Raji (cell line): ENCODE measurements around the gene MYCBPAP.

Experiments used
- POLR2A ChIP-seq: IDR thresholded peaks from 2 replicates; pipeline ENCODE4 v1.6.1; 2011; ENCODE audit warnings: low read depth, low read length, control low read depth; ENCODE audit not compliant: insufficient read depth

MYCBPAP gene

GRCh38 chr17:50498021-50498874 lies 10.0 kb upstream of the MYCBPAP start:
- TF ChIP-seq POLR2A, result no peak

- no peak for TF ChIP-seq POLR2A
These were observed 9.0 kb upstream of the MYCBPAP start for GRCh38 chr17:50499270-50499669.

- no peak for TF ChIP-seq POLR2A
These were observed 8.5 kb upstream of the MYCBPAP start for GRCh38 chr17:50499721-50500120.

GRCh38 chr17:50501054-50501453 lies 7.2 kb upstream of the MYCBPAP start:
- TF ChIP-seq POLR2A, result no peak

- no peak for TF ChIP-seq POLR2A
These were observed 5.8 kb upstream of the MYCBPAP start for GRCh38 chr17:50502301-50502990.

- no peak for TF ChIP-seq POLR2A
These were observed 2.6 kb upstream of the MYCBPAP start for GRCh38 chr17:50505591-50506130.

- no peak for TF ChIP-seq POLR2A
These were observed 1.9 kb upstream of the MYCBPAP start for GRCh38 chr17:50506298-50506697.

- TF ChIP-seq POLR2A, result no peak
These were observed 578 bp downstream of the MYCBPAP start for GRCh38 chr17:50508573-50509460.

GRCh38 chr17:50511058-50511457 lies 2.8 kb downstream of the MYCBPAP start:
- no peak for TF ChIP-seq POLR2A

GRCh38 chr17:50513495-50513894 lies 5.3 kb downstream of the MYCBPAP start:
- no peak for TF ChIP-seq POLR2A

- no peak for TF ChIP-seq POLR2A
These were observed 6.1 kb downstream of the MYCBPAP start for GRCh38 chr17:50514388-50514787.

GRCh38 chr17:50514936-50515702 lies 6.9 kb downstream of the MYCBPAP start:
- no peak for TF ChIP-seq POLR2A

GRCh38 chr17:50517011-50517410 lies 8.8 kb downstream of the MYCBPAP start:
- TF ChIP-seq POLR2A, result no peak
